Hippocampal formation (tissue), 2 donors: Measurements from ENCODE around the gene IDS.
A peak's percentile ranks its signal among the peaks of the same experiment; 100 is the strongest.

Experiments
- DNase-seq, 2 donors: peaks; one replicate each; lab custom pipeline; 2025; lab: John Stamatoyannopoulos, UW

The IDS gene

GRCh38 chrX:149456476-149457245 is 48.4 kb downstream of the IDS start:
- DNase-seq: no peak

GRCh38 chrX:149455934-149456333 is 49.2 kb downstream of the IDS start:
- DNase-seq: no peak

GRCh38 chrX:149453906-149454822 is 50.9 kb downstream of the IDS start:
- peak in 1 of 2 donors; percentile 15 for DNase-seq

- DNase-seq: no peak
Observed at GRCh38 chrX:149453030-149453429, 52.1 kb downstream of the IDS start.

GRCh38 chrX:149433451-149433850 is 71.7 kb downstream of the IDS start:
- no peak for DNase-seq

GRCh38 chrX:149433051-149433450 is 72.1 kb downstream of the IDS start:
- no peak for DNase-seq
